K562 (cell line): Measurements from ENCODE around the gene SOX12. TPM values are rescaled to one million over a fixed set of nuclear protein-coding genes. Genes with fewer than 3 reads are reported as not detected.

ENCODE experiments used
- E2F8 ChIP-seq: fragments of 450-650 bp; IDR thresholded peaks from 2 replicates; pipeline ENCODE4 v1.7.1; 2018; ENCODE audit warnings: mild to moderate bottlenecking, low read depth; ENCODE audit not compliant: partially characterized antibody
- ETV5 ChIP-seq: sonication (generic); formaldehyde crosslinking; IDR thresholded peaks from 2 replicates; pipeline ENCODE4 v1.4.0; 2020; ENCODE audit warnings: low read depth, mild to moderate bottlenecking, missing genetic modification reagents
- HDGF ChIP-seq: fragments of 450-650 bp; IDR thresholded peaks from 2 replicates; pipeline ENCODE4 v1.6.1; 2016
- L3MBTL2 ChIP-seq: fragments of 450-650 bp; IDR thresholded peaks from 2 replicates; pipeline ENCODE4 v1.6.1; 2016; ENCODE audit warnings: mild to moderate bottlenecking, moderate library complexity
- RERE ChIP-seq: sonication (generic); formaldehyde crosslinking; IDR thresholded peaks from 2 replicates; pipeline ENCODE4 v1.8.0; 2023; ENCODE audit warnings: missing genetic modification reagents, mild to moderate bottlenecking, borderline replicate concordance
- RREB1 ChIP-seq: fragments of 250-450 bp; sonication (Bioruptor Pico); IDR thresholded peaks from 2 replicates; pipeline ENCODE4 v1.4.0; 2020
- SREBF1 ChIP-seq: fragments of 150-350 bp; IDR thresholded peaks from 2 replicates; pipeline ENCODE4 v1.6.1; 2014; ENCODE audit warnings: antibody characterized with exemption, low read depth, low read length, borderline replicate concordance
- TARDBP ChIP-seq: fragments of 450-650 bp; IDR thresholded peaks from 2 replicates; pipeline ENCODE4 v1.6.1; 2016
- TCF7 ChIP-seq: sonication (generic); IDR thresholded peaks from 2 replicates; pipeline ENCODE4 v1.6.1; 2016; ENCODE audit warnings: antibody characterized with exemption, borderline replicate concordance
- THAP7 ChIP-seq: fragments of 250-450 bp; sonication (Bioruptor Pico); IDR thresholded peaks from 2 replicates; pipeline ENCODE4 v1.5.0; 2021
- THRAP3 ChIP-seq: fragments of 450-650 bp; IDR thresholded peaks from 2 replicates; pipeline ENCODE4 v1.6.1; 2016; ENCODE audit warnings: mild to moderate bottlenecking, inconsistent platforms, borderline replicate concordance
- ZNF561 ChIP-seq: fragments of 450-650 bp; formaldehyde crosslinking; conservative IDR thresholded peaks from 2 replicates; pipeline ENCODE4 v1.4.0; 2020; ENCODE audit warnings: mild to moderate bottlenecking, moderate library complexity
- polyA plus RNA-seq, 8 experiments: library from polyadenylated mRNA; depleted of rRNA in 4 of 8; stranded (reverse) in 5 of 8; unstranded in 3 of 8; fragments of >200 nt; fragmentation: Nextera tagmentation in 2 of 8; fragmentation: Illumina TruSeq in 1 of 8; extraction: Ambion mirVana in 2 of 8; extraction: Trizol in 1 of 8; gene quantifications; 2 replicates each; pipeline versions ENCODE4 v1.2.1 to v1.2.3, GENCODE V29; 2011 to 2014; ENCODE audit warnings: inconsistent platforms in 1 of 8, missing spikeins in 1 of 8
- total RNA-seq, 7 experiments: library from RNA; depleted of rRNA in 6 of 7; stranded (reverse); fragments of >200 nt in 6 of 7; fragmentation: Illumina TruSeq in 2 of 7; extraction: Trizol in 2 of 7; gene quantifications; 2 replicates each; pipeline versions ENCODE4 v1.2.1 to v1.2.3, GENCODE V29; 2011 to 2021; ENCODE audit warnings: low replicate concordance in 1 of 7

Gene SOX12
- total and polyA plus RNA-seq, 9 of the 15 experiments (the other 6 are each of a cell fraction or from before 2014, with no cell fraction given) = 0.42 to 26.3 (median 2.6) TPM

- peak; percentile 67 for TF ChIP-seq E2F8
- TF ChIP-seq THRAP3 = peak; percentile 76; the same call in 1 of the 2 replicates
- TF ChIP-seq SREBF1 = 0 out of 2 replicates have a peak, but pooled peaks have one; percentile 35
- no peak for TF ChIP-seq THAP7 (CRISPR knock-in tag)
- TF ChIP-seq TCF7 = no peak
- TF ChIP-seq RERE (CRISPR knock-in tag) = no peak
- TF ChIP-seq ETV5 (CRISPR knock-in tag) = peak; percentile 63
- TF ChIP-seq HDGF = peak; percentile 94; the same call in 1 of the 2 replicates
- peak; percentile 50; the same call in 1 of the 2 replicates for TF ChIP-seq L3MBTL2
- TF ChIP-seq ZNF561 (CRISPR knock-in tag) = no peak
- 0 out of 2 replicates have a peak, but pooled peaks have one; percentile 16 for TF ChIP-seq RREB1 (CRISPR knock-in tag)
- no peak; the same call in 1 of the 2 replicates for TF ChIP-seq TARDBP
Observed at GRCh38 chr20:347640-348484, 22.5 kb downstream of the SOX12 start (continued).
